IMR-90 (cell line): ENCODE data around the gene PAX5. TPM values are rescaled to one million over a fixed set of nuclear protein-coding genes. Genes with fewer than 3 reads are reported as not detected.

Source experiments
- ATAC-seq: fragments of 200-7000 bp; cut with Tn5 transposase; 2 replicates; pipeline ENCODE4 v1.9.1; 2020; ENCODE audit warnings: low read depth, mild to moderate bottlenecking, moderate library complexity
- BruUV-seq: library from RNA; stranded (reverse); fragments of 400-500 nt; replicated peaks from 2 replicates; lab custom pipeline; 2021; lab: Mats Ljungman, UMichigan
- CTCF ChIA-PET: fragments of 300-600 bp; formaldehyde crosslinking; extraction: SDS; loops from one replicate; lab custom pipeline; 2021; ENCODE audit warnings: antibody characterized with exemption; lab: Yijun Ruan, JAX
- POLR2A ChIA-PET: fragments of 300-600 bp; sonication (Branson Sonifier 250); formaldehyde crosslinking; loops from one replicate; lab custom pipeline; 2022; ENCODE audit warnings: antibody characterized with exemption; ENCODE audit not compliant: unreplicated experiment; lab: Charles Lee
- DNase-seq: peaks from one replicate; pipeline ENCODE4 v3.0.0; 2013
- H2AFZ ChIP-seq: replicated peaks from 2 replicates; pipeline ENCODE3; 2013; ENCODE audit warnings: low read length, mild to moderate bottlenecking; ENCODE audit not compliant: poor library complexity
- H2AK5ac ChIP-seq: 2 replicates; pipeline ENCODE4 v1.6.1; 2013; ENCODE audit warnings: low read depth, low read length, inconsistent platforms
- H2AK9ac ChIP-seq: replicated peaks from 2 replicates; pipeline ENCODE3; 2013; ENCODE audit warnings: mild to moderate bottlenecking, low read depth, low read length, moderate library complexity; ENCODE audit not compliant: poor library complexity
- H2BK120ac ChIP-seq: 2 replicates; pipeline ENCODE4 v1.6.1; 2013; ENCODE audit warnings: low read depth, low read length, inconsistent platforms
- H2BK15ac ChIP-seq: 3 replicates; pipeline ENCODE4 v1.6.1; 2013; ENCODE audit warnings: low read depth, low read length, inconsistent platforms
- H2BK20ac ChIP-seq: 2 replicates; pipeline ENCODE4 v1.6.1; 2013; ENCODE audit warnings: low read depth, mild to moderate bottlenecking, inconsistent platforms, low read length, moderate library complexity
- H2BK5ac ChIP-seq: 2 replicates; pipeline ENCODE4 v1.6.1; 2013; ENCODE audit warnings: mild to moderate bottlenecking, low read depth, low read length, inconsistent platforms; ENCODE audit not compliant: poor library complexity, severe bottlenecking
- H3K14ac ChIP-seq: replicated peaks from 2 replicates; pipeline ENCODE4 v1.6.1; 2013; ENCODE audit warnings: low read depth, low read length, inconsistent platforms
- H3K18ac ChIP-seq: 2 replicates; pipeline ENCODE4 v1.6.1; 2013; ENCODE audit warnings: low read depth, low read length, control low read depth
- H3K23ac ChIP-seq: 2 replicates; pipeline ENCODE4 v1.6.1; 2013; ENCODE audit warnings: low read depth, low read length, inconsistent platforms
- H3K27ac ChIP-seq: 2 replicates; pipeline ENCODE4 v1.5.1; 2013; ENCODE audit warnings: mild to moderate bottlenecking, control low read depth, low read length; ENCODE audit not compliant: insufficient read depth
- H3K27me3 ChIP-seq: 2 replicates; pipeline ENCODE4 v1.6.1; 2013; ENCODE audit warnings: low read length; ENCODE audit not compliant: control insufficient read depth, insufficient read depth
- H3K36me3 ChIP-seq: 2 replicates; pipeline ENCODE4 v1.6.1; 2013; ENCODE audit warnings: low read length, mixed read lengths; ENCODE audit not compliant: control insufficient read depth, insufficient read depth
- H3K4ac ChIP-seq: 2 replicates; pipeline ENCODE4 v1.6.1; 2013; ENCODE audit warnings: low read depth, low read length, inconsistent platforms
- H3K4me1 ChIP-seq: 2 replicates; pipeline ENCODE4 v1.6.1; 2013; ENCODE audit warnings: low read length, mixed read lengths; ENCODE audit not compliant: control insufficient read depth, insufficient read depth
- H3K4me2 ChIP-seq: 2 replicates; pipeline ENCODE4 v1.6.1; 2013; ENCODE audit warnings: low read depth, mild to moderate bottlenecking, control low read depth, low read length, moderate library complexity
- H3K4me3 ChIP-seq: 2 replicates; pipeline ENCODE4 v1.5.1; 2013; ENCODE audit warnings: low read depth, mild to moderate bottlenecking, control low read depth, low read length, moderate library complexity; ENCODE audit not compliant: insufficient read depth
- H3K56ac ChIP-seq: 2 replicates; pipeline ENCODE4 v1.6.1; 2013; ENCODE audit warnings: low read length, inconsistent platforms; ENCODE audit not compliant: insufficient read depth; ENCODE audit errors: extremely low read depth
- H3K79me1 ChIP-seq, 2 experiments: 2 replicates each; pipeline ENCODE4 v1.6.1; 2013; ENCODE audit warnings: low read length in 2 of 2, inconsistent platforms in 1 of 2, low read depth in 1 of 2
- H3K9ac ChIP-seq: 2 replicates; pipeline ENCODE4 v1.6.1; 2013; ENCODE audit warnings: low read depth, low read length, control low read depth
- H3K9me1 ChIP-seq: 2 replicates; pipeline ENCODE4 v1.6.1; 2013; ENCODE audit warnings: low read length, inconsistent platforms; ENCODE audit not compliant: insufficient read depth
- H3K9me3 ChIP-seq: 2 replicates; pipeline ENCODE4 v1.6.1; 2013; ENCODE audit warnings: low read length; ENCODE audit not compliant: control insufficient read depth, insufficient read depth
- H4K20me1 ChIP-seq: 2 replicates; pipeline ENCODE4 v1.6.1; 2013; ENCODE audit warnings: low read length, inconsistent platforms; ENCODE audit not compliant: insufficient read depth
- H4K5ac ChIP-seq: 2 replicates; pipeline ENCODE4 v1.6.1; 2013; ENCODE audit warnings: mild to moderate bottlenecking, low read depth, low read length, control low read depth
- H4K8ac ChIP-seq, 2 experiments: 2 replicates each; pipeline ENCODE4 v1.6.1; 2013; ENCODE audit warnings: low read depth in 2 of 2, low read length in 2 of 2, control low read depth in 1 of 2, inconsistent platforms in 1 of 2
- H4K91ac ChIP-seq: 2 replicates; pipeline ENCODE4 v1.6.1; 2013; ENCODE audit warnings: low read depth, low read length, inconsistent platforms; ENCODE audit not compliant: insufficient read depth
- WGBS, 2 experiments: methylation state at CpG; one replicate each; pipeline versions ENCODE4 v1.1.5 to v1.1.7; 2013; ENCODE audit warnings: missing lambda C conversion rate in 2 of 2; ENCODE audit not compliant: insufficient read length in 1 of 2; ENCODE audit errors: extremely low coverage in 2 of 2; 5-methylcytosine and 5-hydroxymethylcytosine counted together
- dilution Hi-C: fragments of 300-500 bp; cut with HindIII; formaldehyde crosslinking; loops from one replicate; pipeline ENCODE4 v1.14.3; 2018; ENCODE audit warnings: low sequenced_read_pairs; ENCODE audit not compliant: unreplicated experiment
- in situ Hi-C: fragments of 300-500 bp; cut with MboI; formaldehyde crosslinking; loops from 3 replicates; pipeline ENCODE4 v1.14.3; 2019; ENCODE audit warnings: low sequenced_read_pairs, inconsistent platforms, mixed read lengths
- intact Hi-C: fragments of 100-400 bp; cut with micrococcal nuclease; formaldehyde crosslinking; loops from 2 replicates; pipeline ENCODE4 v1.10.0; 2022
- polyA plus RNA-seq, 3 experiments: library from polyadenylated mRNA; depleted of rRNA; stranded (reverse); fragments of >200 nt; gene quantifications; 2 replicates each; pipeline ENCODE4 v1.2.3, GENCODE V29; 2012; ENCODE audit warnings: low replicate concordance in 1 of 3
- total RNA-seq: library from RNA; depleted of rRNA; stranded (reverse); fragments of >200 nt; gene quantifications from 2 replicates; pipeline ENCODE4 v1.2.3, GENCODE V29; 2012
- TF ChIP-seq, protein P1 (sequence below): fragments of 150-350 bp; IDR thresholded peaks from 2 replicates; pipeline ENCODE4 v1.6.1; 2016; ENCODE audit warnings: low read depth, mild to moderate bottlenecking, low read length, moderate library complexity, borderline replicate concordance
- TF ChIP-seq, protein P2 (sequence below): conservative IDR thresholded peaks from 2 replicates; pipeline ENCODE4 v1.5.1; 2012; ENCODE audit warnings: mild to moderate bottlenecking, low read depth, low read length, improper control_type of control experiment

Gene PAX5
- total and polyA plus RNA-seq, 2 of the 4 experiments (the other 2 are of a cell fraction), result not detected

DNA sequence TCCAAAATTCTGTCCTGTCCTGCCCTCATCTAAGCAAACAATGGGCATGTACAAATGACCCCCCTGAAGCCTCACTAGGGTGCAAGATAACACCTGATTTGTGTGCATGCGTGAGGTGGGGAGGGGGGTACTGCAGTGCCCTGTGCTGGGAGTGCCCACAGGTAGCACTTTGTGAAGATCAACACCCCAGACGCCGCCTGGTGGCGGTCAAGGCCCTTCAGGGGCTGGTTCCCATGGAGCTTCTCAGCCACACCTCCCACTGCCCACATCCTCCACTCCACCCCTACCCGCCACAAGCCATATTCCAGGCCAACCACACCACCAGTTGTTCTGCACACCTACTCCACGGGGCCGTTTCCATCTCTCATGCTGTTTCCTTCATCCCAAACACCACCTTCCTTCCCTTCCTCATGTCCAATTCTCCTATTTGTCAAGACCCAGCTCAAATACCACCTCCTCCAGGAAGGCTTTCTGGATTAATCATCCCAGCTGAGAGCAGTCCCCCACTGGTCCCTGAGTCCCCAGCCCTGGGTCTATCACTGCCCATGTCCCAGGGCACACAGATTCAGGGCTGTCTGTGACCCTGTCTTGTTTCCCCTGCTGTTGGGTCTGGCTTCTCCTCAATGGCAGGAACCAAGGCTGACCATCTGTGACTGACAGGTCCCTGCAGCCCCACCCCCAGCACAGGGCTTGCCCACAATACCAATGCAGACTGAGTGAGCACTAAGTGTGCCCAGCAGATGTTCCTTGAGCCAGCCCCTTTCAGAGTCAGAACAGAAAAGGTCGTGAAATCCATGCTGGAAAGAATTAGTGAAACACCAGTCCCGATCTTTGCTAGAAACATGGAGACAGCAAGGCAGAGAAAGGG, 178.4 kb downstream of the PAX5 start:
- H3K27me3 ChIP-seq, result peaks cover 61% of the 10 kb centered on the region
- no peak overlapping the region for H3K4ac ChIP-seq
- CTCF ChIA-PET, result no interaction called here
- no peak overlapping the region for H2AK5ac ChIP-seq
- no peaks in the 10 kb centered on the region for H3K36me3 ChIP-seq
- intact Hi-C loops, result loop anchor here (10.0 kb wide), 1 partner anchor 451 kb away; the partner anchor contains the start of gene RNF38
- in situ Hi-C loops, result loop anchor here (25.0 kb wide), 1 partner anchor 407 kb away; no protein-coding TSS in a partner anchor
- no peak overlapping the region for H3K14ac ChIP-seq
- no peaks in the 10 kb centered on the region for H3K9me1 ChIP-seq
- BruUV-seq, result no TSS peak
- no peak overlapping the region for H3K18ac ChIP-seq
- H3K9me3 ChIP-seq, result no peaks in the 10 kb centered on the region
- no peak overlapping the region for H2AFZ ChIP-seq
- no peak overlapping the region for H3K9ac ChIP-seq
- no peak overlapping the region for H4K91ac ChIP-seq
- H3K56ac ChIP-seq, result no peak overlapping the region
- 51% methylated on average over 5 of the region's 9 CpGs; no CpG with 5 or more reads in 1 of the 2 experiments for WGBS, 2 experiments
- POLR2A ChIA-PET, result no interaction called here
- H3K4me2 ChIP-seq, result no peak overlapping the region
- H3K4me3 ChIP-seq, result no peak overlapping the region
- H2BK20ac ChIP-seq, result no peak overlapping the region
- no peak overlapping the region for H2BK15ac ChIP-seq
- DNase-seq (no peak), ATAC-seq (peak; percentile 24; the same call in 1 of the 2 replicates)
- no peak overlapping the region for H4K8ac ChIP-seq
- H2AK9ac ChIP-seq, result no peak overlapping the region
- no peak overlapping the region for H2BK120ac ChIP-seq
- H2BK5ac ChIP-seq, result no peak overlapping the region
- no peak overlapping the region for H3K23ac ChIP-seq
- no peaks in the 10 kb centered on the region for H4K20me1 ChIP-seq
- no peak overlapping the region for H3K27ac ChIP-seq
- no peaks in the 10 kb centered on the region for H3K79me1 ChIP-seq
- dilution Hi-C loops, result no loop called here
- no peak overlapping the region for H4K5ac ChIP-seq
- H3K4me1 ChIP-seq, result no peaks in the 10 kb centered on the region
- TF ChIP-seq, protein P1, sequence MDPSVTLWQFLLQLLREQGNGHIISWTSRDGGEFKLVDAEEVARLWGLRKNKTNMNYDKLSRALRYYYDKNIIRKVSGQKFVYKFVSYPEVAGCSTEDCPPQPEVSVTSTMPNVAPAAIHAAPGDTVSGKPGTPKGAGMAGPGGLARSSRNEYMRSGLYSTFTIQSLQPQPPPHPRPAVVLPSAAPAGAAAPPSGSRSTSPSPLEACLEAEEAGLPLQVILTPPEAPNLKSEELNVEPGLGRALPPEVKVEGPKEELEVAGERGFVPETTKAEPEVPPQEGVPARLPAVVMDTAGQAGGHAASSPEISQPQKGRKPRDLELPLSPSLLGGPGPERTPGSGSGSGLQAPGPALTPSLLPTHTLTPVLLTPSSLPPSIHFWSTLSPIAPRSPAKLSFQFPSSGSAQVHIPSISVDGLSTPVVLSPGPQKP, result no peak
- TF ChIP-seq, protein P2, sequence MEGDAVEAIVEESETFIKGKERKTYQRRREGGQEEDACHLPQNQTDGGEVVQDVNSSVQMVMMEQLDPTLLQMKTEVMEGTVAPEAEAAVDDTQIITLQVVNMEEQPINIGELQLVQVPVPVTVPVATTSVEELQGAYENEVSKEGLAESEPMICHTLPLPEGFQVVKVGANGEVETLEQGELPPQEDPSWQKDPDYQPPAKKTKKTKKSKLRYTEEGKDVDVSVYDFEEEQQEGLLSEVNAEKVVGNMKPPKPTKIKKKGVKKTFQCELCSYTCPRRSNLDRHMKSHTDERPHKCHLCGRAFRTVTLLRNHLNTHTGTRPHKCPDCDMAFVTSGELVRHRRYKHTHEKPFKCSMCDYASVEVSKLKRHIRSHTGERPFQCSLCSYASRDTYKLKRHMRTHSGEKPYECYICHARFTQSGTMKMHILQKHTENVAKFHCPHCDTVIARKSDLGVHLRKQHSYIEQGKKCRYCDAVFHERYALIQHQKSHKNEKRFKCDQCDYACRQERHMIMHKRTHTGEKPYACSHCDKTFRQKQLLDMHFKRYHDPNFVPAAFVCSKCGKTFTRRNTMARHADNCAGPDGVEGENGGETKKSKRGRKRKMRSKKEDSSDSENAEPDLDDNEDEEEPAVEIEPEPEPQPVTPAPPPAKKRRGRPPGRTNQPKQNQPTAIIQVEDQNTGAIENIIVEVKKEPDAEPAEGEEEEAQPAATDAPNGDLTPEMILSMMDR, result 0 out of 2 replicates have a peak, but pooled peaks have one; percentile 11
